Panc1 (cell line): Measurements from ENCODE around the gene SLC8A1. TPM values are rescaled to one million over a fixed set of nuclear protein-coding genes. Genes with fewer than 3 reads are reported as not detected.

ENCODE experiments used
- ATAC-seq: fragments of 200-7000 bp; cut with Tn5 transposase; 2 replicates; pipeline ENCODE4 v1.9.1; 2020; ENCODE audit warnings: mild to moderate bottlenecking, moderate library complexity
- BruUV-seq: library from RNA; stranded (reverse); fragments of 400-500 nt; replicated peaks from 2 replicates; lab custom pipeline; 2021; lab: Mats Ljungman, UMichigan
- CTCF ChIA-PET: fragments of 300-600 bp; sonication (Branson Sonifier 250); formaldehyde crosslinking; loops from one replicate; lab custom pipeline; 2022; ENCODE audit warnings: antibody characterized with exemption; lab: Charles Lee
- POLR2A ChIA-PET: fragments of 300-600 bp; sonication (Branson Sonifier 250); formaldehyde crosslinking; loops from one replicate; lab custom pipeline; 2022; ENCODE audit warnings: antibody characterized with exemption; lab: Charles Lee
- DNase-seq: peaks from one replicate; pipeline ENCODE4 v3.0.0-alpha.2; 2010; ENCODE audit warnings: low read depth, low spot score
- H3K27ac ChIP-seq: 2 replicates; pipeline ENCODE4 v1.5.1; 2011; ENCODE audit warnings: mild to moderate bottlenecking, low read length, inconsistent platforms
- H3K27me3 ChIP-seq: fragments of 200-500 bp; sonication (Bioruptor generic); 2 replicates; pipeline ENCODE4 v1.6.0; 2014; ENCODE audit warnings: low read length, inconsistent platforms; ENCODE audit not compliant: control insufficient read depth, insufficient read depth
- H3K36me3 ChIP-seq: fragments of 200-500 bp; sonication (Bioruptor generic); 2 replicates; pipeline ENCODE4 v1.5.1; 2014; ENCODE audit warnings: inconsistent platforms, mild to moderate bottlenecking, low read length, moderate library complexity; ENCODE audit not compliant: control insufficient read depth, insufficient read depth
- H3K4me1 ChIP-seq: 2 replicates; pipeline ENCODE4 v1.5.1; 2011; ENCODE audit warnings: inconsistent platforms, mild to moderate bottlenecking, low read length, moderate library complexity; ENCODE audit not compliant: control insufficient read depth, insufficient read depth
- H3K4me3 ChIP-seq, 2 experiments: 2 replicates each; pipeline ENCODE4 v1.5.1; 2011 to 2012; ENCODE audit warnings: low read depth in 2 of 2, low read length in 2 of 2, mild to moderate bottlenecking in 2 of 2, inconsistent platforms in 1 of 2, moderate library complexity in 1 of 2
- H3K9me3 ChIP-seq: fragments of 200-500 bp; sonication (Bioruptor generic); 2 replicates; pipeline ENCODE4 v1.5.1; 2014; ENCODE audit warnings: low read depth, mild to moderate bottlenecking, inconsistent platforms, low read length, moderate library complexity; ENCODE audit not compliant: control insufficient read depth, insufficient read depth
- CTCF ChIP-seq: fragments of 450-650 bp; IDR thresholded peaks from 2 replicates; pipeline ENCODE4 v1.5.1; 2017; ENCODE audit warnings: mild to moderate bottlenecking
- POLR2AphosphoS5 ChIP-seq: IDR thresholded peaks from 2 replicates; pipeline ENCODE4 v1.6.1; 2012; ENCODE audit warnings: mild to moderate bottlenecking, low read depth, low read length, moderate library complexity
- SIN3A ChIP-seq: IDR thresholded peaks from 2 replicates; pipeline ENCODE4 v1.6.1; 2012; ENCODE audit warnings: low read depth, mild to moderate bottlenecking, low read length, moderate library complexity, borderline replicate concordance; ENCODE audit not compliant: insufficient read depth
- TCF7L2 ChIP-seq: IDR thresholded peaks from 2 replicates; pipeline ENCODE4 v1.6.1; 2011; ENCODE audit warnings: mild to moderate bottlenecking, low read depth, low read length, inconsistent platforms
- in situ Hi-C: cut with HindIII; loops from 2 replicates; pipeline ENCODE4 v1.10.0; 2016; ENCODE audit warnings: low sequenced_read_pairs, low pct_unique_long_range_greater_than_20kb
- intact Hi-C: fragments of 100-400 bp; cut with micrococcal nuclease; formaldehyde crosslinking; loops from one replicate; pipeline ENCODE4 v1.10.0; 2022; ENCODE audit not compliant: unreplicated experiment
- total RNA-seq: library from RNA; stranded (reverse); gene quantifications from one replicate; pipeline ENCODE4 v1.2.1, GENCODE V29; 2021; ENCODE audit not compliant: unreplicated experiment
- TF ChIP-seq, protein P1 (sequence below), 2 experiments: IDR thresholded peaks; 2 replicates each; pipeline ENCODE4 v1.6.1; 2011 to 2012; ENCODE audit warnings: low read depth in 2 of 2, control low read depth in 1 of 2, low read length in 1 of 2, mild to moderate bottlenecking in 1 of 2, moderate library complexity in 1 of 2; ENCODE audit not compliant: insufficient read depth in 1 of 2

SLC8A1 gene
- total RNA-seq, 1 experiment from 2014 or later: 0.59 TPM

GRCh38 chr2:40197121-40197520, 254.8 kb downstream of the SLC8A1 start:
- BruUV-seq: no TSS peak
- H3K36me3 ChIP-seq: no peaks in the 10 kb centered on the region
- no peaks in the 10 kb centered on the region for H3K4me1 ChIP-seq
- H3K9me3 ChIP-seq: no peaks in the 10 kb centered on the region
- H3K27me3 ChIP-seq: no peaks in the 10 kb centered on the region
- intact Hi-C loops (no loop called here), in situ Hi-C loops (no loop called here)
- CTCF ChIA-PET: no interaction called here
- no peak overlapping the region for H3K27ac ChIP-seq
- DNase-seq (no peak), ATAC-seq (no peak)
- TF ChIP-seq SIN3A (no peak), CTCF (no peak), POLR2AphosphoS5 (no peak), TCF7L2 (no peak)
- TF ChIP-seq, protein P1, sequence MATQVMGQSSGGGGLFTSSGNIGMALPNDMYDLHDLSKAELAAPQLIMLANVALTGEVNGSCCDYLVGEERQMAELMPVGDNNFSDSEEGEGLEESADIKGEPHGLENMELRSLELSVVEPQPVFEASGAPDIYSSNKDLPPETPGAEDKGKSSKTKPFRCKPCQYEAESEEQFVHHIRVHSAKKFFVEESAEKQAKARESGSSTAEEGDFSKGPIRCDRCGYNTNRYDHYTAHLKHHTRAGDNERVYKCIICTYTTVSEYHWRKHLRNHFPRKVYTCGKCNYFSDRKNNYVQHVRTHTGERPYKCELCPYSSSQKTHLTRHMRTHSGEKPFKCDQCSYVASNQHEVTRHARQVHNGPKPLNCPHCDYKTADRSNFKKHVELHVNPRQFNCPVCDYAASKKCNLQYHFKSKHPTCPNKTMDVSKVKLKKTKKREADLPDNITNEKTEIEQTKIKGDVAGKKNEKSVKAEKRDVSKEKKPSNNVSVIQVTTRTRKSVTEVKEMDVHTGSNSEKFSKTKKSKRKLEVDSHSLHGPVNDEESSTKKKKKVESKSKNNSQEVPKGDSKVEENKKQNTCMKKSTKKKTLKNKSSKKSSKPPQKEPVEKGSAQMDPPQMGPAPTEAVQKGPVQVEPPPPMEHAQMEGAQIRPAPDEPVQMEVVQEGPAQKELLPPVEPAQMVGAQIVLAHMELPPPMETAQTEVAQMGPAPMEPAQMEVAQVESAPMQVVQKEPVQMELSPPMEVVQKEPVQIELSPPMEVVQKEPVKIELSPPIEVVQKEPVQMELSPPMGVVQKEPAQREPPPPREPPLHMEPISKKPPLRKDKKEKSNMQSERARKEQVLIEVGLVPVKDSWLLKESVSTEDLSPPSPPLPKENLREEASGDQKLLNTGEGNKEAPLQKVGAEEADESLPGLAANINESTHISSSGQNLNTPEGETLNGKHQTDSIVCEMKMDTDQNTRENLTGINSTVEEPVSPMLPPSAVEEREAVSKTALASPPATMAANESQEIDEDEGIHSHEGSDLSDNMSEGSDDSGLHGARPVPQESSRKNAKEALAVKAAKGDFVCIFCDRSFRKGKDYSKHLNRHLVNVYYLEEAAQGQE (IDR thresholded peaks at IDR 0.05; ENCODE audit: insufficient read depth in 1 of 2, low read depth in 2 of 2, low read length in 1 of 2): no peak
- POLR2A ChIA-PET: no interaction called here
- no peak overlapping the region for H3K4me3 ChIP-seq

DNA sequence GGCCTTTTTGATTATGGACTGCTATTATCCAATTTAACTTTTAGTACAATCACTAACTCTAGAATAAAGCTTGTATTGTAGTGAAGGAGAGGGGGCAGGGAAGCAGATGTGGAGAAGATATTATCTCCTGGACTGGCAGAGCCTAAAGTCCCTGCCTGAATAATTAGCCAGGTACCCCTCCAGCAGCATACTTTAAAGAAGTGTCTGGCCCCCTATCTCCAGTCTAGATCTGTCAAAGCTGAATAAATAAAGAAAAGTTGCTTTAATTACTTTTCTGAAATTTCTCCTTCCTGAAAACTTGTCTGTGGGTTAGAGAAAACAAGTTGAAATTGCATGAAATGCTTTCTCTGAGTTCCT, 258.2 kb downstream of the SLC8A1 start:
- in situ Hi-C loops: no loop called here
- DNase-seq (no peak), ATAC-seq (no peak)
- no TSS peak for BruUV-seq
- Histone ChIP-seq H3K4me1 (no peaks in the 10 kb centered on the region), H3K9me3 (no peaks in the 10 kb centered on the region), H3K27me3 (peaks cover 5% of the 10 kb centered on the region; the same call in 1 of the 2 replicates), H3K36me3 (no peaks in the 10 kb centered on the region), H3K4me3 (no peak overlapping the region), H3K27ac (no peak overlapping the region)
- POLR2A ChIA-PET: no interaction called here
- CTCF ChIA-PET: no interaction called here
- intact Hi-C loops: no loop called here
- TF ChIP-seq, protein P1 (IDR thresholded peaks at IDR 0.05; ENCODE audit: insufficient read depth in 1 of 2, low read depth in 2 of 2, low read length in 1 of 2): no peak
- no peak for TF ChIP-seq POLR2AphosphoS5
- TF ChIP-seq CTCF: no peak
- no peak for TF ChIP-seq SIN3A
- no peak for TF ChIP-seq TCF7L2
